ENCODE data around the gene DALRD3.
A peak's percentile ranks its signal among the peaks of the same experiment; 100 is the strongest.

Gene DALRD3

DNA sequence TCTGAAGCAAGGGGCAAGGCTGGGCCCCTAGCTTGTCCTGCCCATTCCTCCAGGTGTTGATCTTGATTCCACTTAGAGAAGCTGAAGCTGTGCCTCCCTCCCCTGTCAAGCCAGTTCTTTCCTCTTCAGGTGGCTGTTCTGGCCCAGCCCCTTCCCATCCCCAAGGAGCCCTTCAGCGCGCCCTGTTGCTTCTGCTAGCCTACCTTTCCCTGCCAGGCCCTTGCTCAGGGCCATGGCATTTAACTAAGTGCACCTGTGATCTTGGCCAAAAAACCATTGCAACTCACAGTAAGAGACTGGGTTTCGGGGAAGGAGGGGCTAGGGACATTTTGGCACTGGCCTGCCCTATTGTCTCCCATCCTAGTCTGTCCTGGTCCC lies 13.1 kb downstream of the DALRD3 start:
- no peak for DNase-seq

GRCh38 chr3:49004352-49005302 lies 13.8 kb downstream of the DALRD3 start:
- no peak for DNase-seq

GRCh38 chr3:49001155-49001554 lies 17.2 kb downstream of the DALRD3 start:
- no peak for DNase-seq

DNA sequence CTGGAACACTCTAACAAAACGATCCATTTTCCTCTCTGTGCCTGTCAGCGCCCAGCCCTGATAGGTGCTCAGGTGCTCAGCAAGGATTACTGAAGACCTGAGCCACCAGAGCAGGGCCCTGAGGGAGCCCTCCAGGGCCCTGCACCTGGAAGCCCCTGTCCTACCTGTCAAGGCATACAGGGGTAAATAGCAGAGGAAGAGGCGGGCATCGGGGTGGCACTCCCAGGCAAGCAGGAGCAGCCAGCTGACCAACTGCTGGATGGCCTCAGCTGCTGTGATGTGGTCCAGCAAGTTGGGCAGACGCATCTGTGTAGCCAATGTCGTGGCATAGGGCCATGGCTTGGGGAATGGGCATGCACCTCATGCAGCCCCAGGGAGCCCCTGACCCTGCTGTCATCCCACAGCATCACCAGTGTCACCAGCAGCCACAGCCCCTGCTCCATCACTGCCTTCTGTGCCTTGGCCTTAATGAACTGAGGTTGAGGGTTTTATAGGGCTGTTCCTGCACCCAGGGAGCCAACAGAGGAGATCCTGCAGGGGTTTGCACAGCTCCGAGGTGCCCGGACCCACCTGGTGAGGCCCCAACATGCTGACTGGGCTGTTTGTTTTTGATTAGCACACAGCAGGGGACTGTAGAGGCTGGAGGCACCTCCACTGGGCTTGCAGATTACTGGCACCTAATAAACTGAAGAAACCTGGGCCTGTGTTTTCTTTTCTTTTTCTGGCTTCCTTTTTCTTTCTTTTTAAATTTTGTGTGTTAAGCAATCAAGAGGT lies 19.1 kb downstream of the DALRD3 start:
- no peak for DNase-seq

DNA sequence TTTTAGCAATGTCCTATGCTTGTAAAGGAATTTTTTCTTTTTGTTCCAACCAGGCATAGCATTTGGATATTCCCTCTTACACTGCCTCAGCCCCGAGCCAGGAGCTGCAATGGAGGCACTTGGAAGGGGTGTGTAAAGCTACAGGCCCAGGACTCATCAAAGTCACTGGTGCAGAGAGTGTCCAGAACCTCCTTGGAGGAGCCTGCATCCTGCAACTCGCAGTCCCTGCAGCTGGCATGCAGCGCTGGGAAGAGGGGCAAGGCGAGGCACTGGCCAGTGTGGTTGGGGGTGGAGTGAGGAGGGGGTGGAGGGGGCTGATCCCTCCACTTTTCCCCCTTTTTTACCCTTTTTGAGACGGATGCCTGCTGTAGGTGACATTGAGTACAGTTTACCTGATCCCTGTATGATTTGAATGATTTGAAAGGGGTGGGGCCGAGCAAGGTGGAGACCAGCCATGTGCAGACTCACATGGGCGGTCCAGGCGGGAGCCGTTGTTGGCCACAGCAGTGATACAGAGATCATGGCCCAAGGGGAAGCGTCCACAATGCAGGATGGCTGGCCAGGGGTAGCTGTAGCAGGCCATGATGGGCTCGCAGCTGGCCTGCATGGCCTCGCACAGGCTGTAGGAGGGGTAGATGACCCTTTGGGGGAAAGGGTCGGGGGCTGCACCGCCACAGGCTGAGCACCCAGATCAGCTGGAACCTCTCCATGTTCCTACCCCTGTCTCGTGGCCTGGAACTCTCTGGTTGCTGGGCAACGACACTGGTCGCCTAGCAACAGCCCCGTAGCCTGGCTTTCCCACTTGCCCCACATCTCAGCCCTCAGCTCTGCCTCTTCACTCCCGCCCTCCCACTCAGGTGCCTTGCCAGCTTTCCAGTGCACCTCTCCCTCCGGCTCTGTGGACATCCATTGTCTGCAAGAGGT lies 20.4 kb downstream of the DALRD3 start:
- DNase-seq = no peak

- DNase-seq = no peak
Observed at GRCh38 chr3:48997102-48997635, 21.2 kb downstream of the DALRD3 start.

DNA sequence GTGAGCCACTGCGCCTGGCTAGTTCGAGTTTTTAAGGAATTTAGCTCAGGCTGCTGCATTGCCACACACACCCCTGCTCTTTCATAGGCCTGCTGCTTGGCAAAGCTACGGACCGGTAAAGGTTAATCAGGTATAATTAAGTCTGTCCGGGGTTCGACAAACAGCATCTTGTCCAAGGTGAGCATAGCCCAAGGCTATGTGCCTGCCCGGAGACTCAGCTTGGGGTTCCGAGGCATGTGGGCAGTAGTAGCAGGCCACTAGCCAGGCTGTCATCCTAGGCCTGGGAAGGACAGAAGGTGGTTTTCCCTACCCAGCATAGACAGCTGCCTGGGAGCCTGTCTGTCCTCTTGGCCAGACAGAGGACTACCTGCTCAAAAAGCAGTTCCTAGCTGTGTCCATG lies 21.7 kb downstream of the DALRD3 start:
- no peak for DNase-seq

GRCh38 chr3:48993834-48994233 lies 24.5 kb downstream of the DALRD3 start:
- DNase-seq = no peak

DNA sequence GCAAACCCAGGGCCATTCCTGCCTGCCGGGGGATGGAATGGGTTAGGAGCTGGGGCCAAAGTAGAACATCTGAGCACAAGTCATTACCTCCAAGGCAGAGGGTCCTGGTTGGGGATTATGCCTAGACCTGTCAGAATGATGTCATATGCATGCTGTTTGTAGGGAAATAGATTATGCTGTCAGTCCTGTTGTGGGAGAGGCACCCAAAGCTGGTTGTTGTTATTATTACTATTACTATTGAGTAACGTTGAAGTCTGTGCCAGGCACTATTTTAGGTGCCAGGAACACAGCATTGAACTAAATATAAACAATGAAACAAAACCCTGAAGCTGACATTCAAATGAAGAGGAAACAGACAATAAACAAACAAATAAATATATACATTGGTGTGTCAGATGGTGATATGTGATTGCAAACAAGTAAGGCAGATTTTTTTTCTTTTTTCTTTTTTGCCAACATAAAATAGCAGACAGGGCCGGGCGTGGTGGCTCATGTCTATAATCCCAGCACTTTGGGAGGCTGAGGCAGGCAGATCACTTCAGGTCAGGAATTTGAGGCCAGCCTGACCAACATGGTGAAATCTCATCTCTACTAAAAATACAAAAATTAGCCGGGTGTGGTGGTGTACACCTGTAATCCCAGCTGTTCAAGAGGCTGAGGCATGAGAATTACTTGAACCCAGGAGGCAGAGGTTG lies 26.4 kb downstream of the DALRD3 start:
- no peak for DNase-seq

- DNase-seq = no peak
Observed at GRCh38 chr3:48990636-48991469, 27.5 kb downstream of the DALRD3 start.

DNA sequence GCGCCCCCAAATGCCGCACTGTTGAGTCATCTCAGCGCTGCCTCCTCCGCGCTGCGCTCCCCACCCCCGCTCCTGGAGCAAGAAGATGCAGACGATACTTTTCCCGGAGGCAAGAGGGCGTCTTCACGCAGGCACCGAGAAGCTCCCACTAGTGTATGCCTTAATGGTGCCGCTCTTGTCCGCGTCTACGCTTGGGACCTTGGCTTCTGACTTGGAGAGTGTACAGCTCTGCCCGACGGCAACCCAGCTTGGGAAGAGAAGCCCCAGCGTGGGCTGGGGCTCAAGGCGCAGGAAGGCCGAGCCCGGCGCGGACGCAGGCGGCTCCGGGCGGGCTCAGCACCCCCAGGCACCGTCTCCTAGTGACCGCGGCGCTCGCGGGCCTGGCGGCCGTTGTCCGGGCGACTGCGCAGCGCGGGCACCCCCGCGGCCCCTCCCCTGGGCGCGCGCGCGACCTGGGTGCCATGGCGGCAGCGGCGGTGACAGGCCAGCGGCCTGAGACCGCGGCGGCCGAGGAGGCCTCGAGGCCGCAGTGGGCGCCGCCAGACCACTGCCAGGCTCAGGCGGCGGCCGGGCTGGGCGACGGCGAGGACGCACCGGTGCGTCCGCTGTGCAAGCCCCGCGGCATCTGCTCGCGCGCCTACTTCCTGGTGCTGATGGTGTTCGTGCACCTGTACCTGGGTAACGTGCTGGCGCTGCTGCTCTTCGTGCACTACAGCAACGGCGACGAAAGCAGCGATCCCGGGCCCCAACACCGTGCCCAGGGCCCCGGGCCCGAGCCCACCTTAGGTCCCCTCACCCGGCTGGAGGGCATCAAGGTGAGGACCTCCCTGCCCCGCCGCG lies 28.4 kb downstream of the DALRD3 start, which contains the start of gene P4HTM:
Gene P4HTM (plus strand): TSS at position 446 of the 840 bp plus-strand sequence. CDS start 16 bp downstream, at position 462.
- DNase-seq = peak; percentile 91

DNA sequence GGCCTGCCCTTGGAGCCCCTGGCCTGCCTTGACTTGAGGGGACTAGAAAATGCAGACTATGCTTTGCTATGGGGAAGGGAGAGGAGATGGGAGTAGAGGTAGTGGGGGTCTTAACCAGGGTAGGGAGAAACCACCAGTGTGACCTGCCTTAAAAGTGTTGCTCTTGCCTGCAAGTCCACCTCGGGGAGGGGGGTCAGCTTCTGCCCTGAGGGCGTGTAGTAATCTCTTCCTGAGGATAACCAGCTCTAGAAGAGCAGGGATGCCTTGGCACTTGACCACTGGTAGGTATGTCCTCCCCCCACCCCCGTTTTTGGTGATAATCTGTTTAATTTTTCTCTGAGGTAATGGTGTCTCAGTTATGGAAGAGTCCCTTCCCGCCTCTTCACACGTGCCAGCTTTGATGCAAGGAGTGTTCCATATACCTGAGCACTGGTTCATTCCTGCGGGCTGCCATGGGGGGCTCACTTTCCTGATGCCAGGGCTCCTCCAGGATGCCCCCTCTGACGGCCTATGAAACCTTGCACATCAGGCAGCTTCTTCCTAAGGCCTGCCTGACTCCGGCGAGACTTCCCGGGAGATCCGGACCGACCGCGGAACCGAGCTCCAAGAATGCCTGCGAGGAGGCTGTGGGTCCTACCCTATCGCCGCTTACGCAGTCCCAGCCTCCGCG lies 29.1 kb downstream of the DALRD3 start:
- DNase-seq = no peak

DNA sequence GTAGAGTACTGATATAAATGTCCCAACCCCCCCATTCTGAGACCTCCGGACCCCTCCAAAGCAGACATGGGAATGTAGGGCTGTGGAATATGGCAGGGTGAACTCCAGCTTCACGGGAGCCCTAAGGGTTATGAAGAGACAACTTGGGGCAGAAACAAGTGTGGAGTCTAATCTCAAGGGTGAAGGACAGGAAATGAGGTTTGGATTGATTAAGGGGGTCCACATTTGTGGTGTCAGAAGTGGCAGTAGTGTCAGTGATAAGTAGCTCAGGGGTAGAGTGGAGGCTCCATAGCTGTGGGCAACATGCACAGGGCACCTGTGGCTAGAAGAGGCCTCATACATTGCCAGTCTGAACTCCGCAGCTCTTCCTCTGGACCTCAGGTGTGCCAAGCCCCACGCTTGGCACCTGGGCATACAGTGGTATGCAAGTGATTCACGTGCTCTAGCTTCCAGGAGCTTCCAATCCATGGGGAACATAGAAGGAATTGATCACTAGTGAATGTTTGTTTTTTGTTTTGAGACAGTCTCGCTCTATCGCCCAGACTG lies 32.5 kb downstream of the DALRD3 start:
- DNase-seq = no peak

GRCh38 chr3:48984663-48985062 lies 33.7 kb downstream of the DALRD3 start:
- DNase-seq = no peak

GRCh38 chr3:48983096-48983495 lies 35.3 kb downstream of the DALRD3 start:
- no peak for DNase-seq

DNA sequence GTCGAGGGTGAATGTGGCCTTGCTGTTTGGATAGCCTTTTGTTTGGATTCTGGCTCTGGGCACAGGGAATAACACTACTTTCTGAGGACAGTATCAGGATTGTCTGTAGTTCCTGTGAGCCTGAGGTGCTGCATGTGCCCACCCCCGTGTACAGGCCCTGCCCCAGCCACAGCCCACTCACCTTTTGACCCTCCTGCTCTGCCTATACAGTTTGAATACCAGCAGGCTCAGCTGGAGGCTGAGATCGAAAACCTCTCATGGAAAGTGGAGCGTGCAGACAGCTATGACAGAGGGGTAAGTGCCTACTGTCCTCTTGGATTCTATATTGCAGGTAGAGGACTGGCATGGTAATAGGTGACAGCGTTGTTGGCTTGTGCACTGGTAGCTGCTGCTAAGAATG lies 35.7 kb downstream of the DALRD3 start:
- no peak for DNase-seq

DNA sequence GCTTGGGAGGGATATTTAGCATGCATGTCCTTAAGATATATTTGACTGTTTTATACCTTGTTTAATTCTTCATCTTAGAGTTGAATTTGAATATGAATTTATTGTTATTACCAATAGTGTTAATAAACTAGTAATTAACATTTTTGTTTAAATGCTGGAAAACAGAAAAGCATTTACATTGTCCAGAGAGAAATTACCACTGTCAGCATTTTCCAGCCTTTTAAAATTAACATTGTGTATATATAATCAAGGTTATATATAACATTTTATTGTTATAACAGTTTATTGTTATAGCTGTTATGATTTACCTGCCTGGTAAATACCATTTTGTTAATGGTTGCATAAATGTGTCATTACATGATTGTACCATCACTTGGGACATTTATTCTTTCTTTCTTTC lies 36.4 kb downstream of the DALRD3 start:
- no peak for DNase-seq

DNA sequence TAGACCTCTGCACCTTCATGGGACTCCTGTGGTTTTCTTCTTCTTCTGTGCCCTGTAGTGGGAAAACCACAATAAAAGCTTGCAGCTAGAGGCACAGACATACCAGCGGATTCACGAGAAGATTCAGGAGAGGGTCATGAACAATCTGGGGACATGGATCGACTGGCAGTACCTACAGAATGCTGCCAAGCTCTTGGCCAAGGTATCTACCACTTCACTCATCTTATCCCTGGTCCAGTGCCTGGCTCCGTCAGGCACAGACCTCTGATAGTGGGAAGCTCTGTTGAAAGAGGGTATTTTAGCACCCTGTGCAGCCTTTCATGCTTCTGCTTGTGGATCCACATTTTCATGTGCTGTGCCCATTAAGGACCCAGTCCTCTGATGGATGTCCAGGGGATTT lies 38.1 kb downstream of the DALRD3 start:
- DNase-seq = no peak

- no peak for DNase-seq
Observed at GRCh38 chr3:48979451-48979850, 38.9 kb downstream of the DALRD3 start.

All from T1000 (cell line).